GM12891 (cell line): ENCODE results near the gene RIMS1.
A peak's percentile ranks its signal among the peaks of the same experiment; 100 is the strongest.

Experiments
- DNase-seq: peaks from one replicate; pipeline ENCODE4 v3.0.0; 2011; ENCODE audit warnings: low spot score; ENCODE audit not compliant: insufficient read length
- FAIRE-seq: peaks from 2 replicates; lab custom pipeline; 2011; peaks lifted over from hg19 to GRCh38; lab: Jason Lieb, UNC
- PAX5 ChIP-seq: IDR thresholded peaks from 2 replicates; pipeline ENCODE4 v1.6.1; 2011; ENCODE audit warnings: low read length, moderate library complexity, mild to moderate bottlenecking; ENCODE audit not compliant: insufficient read depth, severe bottlenecking
- POLR2A ChIP-seq: IDR thresholded peaks from 2 replicates; pipeline ENCODE4 v1.6.1; 2011; ENCODE audit warnings: low read depth, low read length, control low read depth
- POLR2AphosphoS5 ChIP-seq: IDR thresholded peaks from 2 replicates; pipeline ENCODE4 v1.6.1; 2011; ENCODE audit warnings: low read depth, low read length, control low read depth
- POU2F2 ChIP-seq: IDR thresholded peaks from 2 replicates; pipeline ENCODE4 v1.6.1; 2011; ENCODE audit warnings: low read depth, mild to moderate bottlenecking, control low read depth, low read length, moderate library complexity
- SPI1 ChIP-seq: IDR thresholded peaks from 2 replicates; pipeline ENCODE4 v1.6.1; 2011; ENCODE audit warnings: low read depth, low read length, control low read depth
- TAF1 ChIP-seq: IDR thresholded peaks from 2 replicates; pipeline ENCODE4 v1.6.1; 2011; ENCODE audit warnings: low read depth, low read length, control low read depth

The RIMS1 gene

DNA sequence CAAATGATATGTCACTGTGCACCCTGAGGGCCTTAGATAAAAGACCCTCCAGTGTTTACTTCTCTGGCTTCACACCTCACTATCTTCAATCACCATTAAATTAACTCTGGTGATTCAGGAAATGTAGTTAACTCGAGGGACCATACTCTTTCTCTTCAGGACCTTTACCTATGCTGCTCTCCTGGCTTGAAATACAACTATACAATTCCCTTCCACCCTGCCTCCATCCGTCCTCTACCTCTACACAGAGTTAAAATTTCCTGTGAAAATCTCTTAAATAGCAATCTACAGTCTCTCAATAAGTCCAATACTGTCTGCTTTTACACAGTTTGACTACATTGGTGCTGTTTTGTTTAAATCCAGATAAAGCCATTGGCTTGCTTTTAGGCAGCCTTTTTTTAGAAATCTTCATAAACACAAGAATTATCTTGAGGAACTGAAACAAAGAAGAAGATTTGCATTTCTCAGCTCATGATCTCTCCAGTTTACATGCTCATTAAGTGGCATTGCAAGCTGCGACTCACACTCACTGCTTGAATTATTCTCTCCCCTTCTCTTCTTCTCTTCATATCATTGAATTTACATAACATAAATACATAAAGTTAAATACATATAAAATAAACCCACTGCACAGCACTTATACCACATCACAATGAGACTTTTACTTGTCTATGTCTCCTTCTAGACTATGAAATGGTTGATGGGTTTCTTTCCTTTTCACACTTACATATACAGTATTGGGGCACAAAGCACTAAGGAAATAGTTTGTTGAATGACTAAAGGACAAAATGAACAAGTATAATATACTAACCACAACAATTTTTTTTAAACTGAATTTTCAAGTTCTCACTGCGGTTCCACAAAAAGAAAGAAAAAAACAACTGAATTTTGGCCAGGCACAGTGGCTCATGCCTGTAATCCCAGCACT, 496.5 kb downstream of the RIMS1 start:
- TF ChIP-seq POU2F2 (peak; percentile 82), PAX5 (no peak), TAF1 (no peak), SPI1 (peak; percentile 96)
- FAIRE-seq: peak; percentile 75

GRCh38 chr6:72386324-72386723, 500.0 kb downstream of the RIMS1 start:
- TF ChIP-seq PAX5 (no peak), POLR2A (no peak), SPI1 (no peak), POU2F2 (no peak), TAF1 (no peak), POLR2AphosphoS5 (no peak)
- FAIRE-seq (no peak), DNase-seq (no peak)

More for the DNA sequence above, 496.5 kb downstream of the RIMS1 start:
- DNase-seq: peak; percentile 12

GRCh38 chr6:72389698-72390097, 503.3 kb downstream of the RIMS1 start:
- no peak for FAIRE-seq
- TF ChIP-seq POLR2A (no peak), POU2F2 (no peak), SPI1 (no peak), POLR2AphosphoS5 (no peak), TAF1 (no peak), PAX5 (no peak)
- DNase-seq: no peak

GRCh38 chr6:72390548-72390947, 504.2 kb downstream of the RIMS1 start:
- DNase-seq (no peak), FAIRE-seq (no peak)
- TF ChIP-seq POLR2A (no peak), TAF1 (no peak), PAX5 (no peak), POLR2AphosphoS5 (no peak), POU2F2 (no peak), SPI1 (no peak)

- TF ChIP-seq POLR2A (no peak), POU2F2 (no peak), TAF1 (no peak), SPI1 (no peak), POLR2AphosphoS5 (no peak), PAX5 (no peak)
- DNase-seq: no peak
- no peak for FAIRE-seq
Measured at GRCh38 chr6:72401865-72402264, 515.5 kb downstream of the RIMS1 start.

GRCh38 chr6:72403413-72403812, 517.1 kb downstream of the RIMS1 start:
- FAIRE-seq: no peak
- no peak for DNase-seq
- TF ChIP-seq POLR2A: no peak
- no peak for TF ChIP-seq POU2F2
- no peak for TF ChIP-seq POLR2AphosphoS5
- no peak for TF ChIP-seq PAX5
- no peak for TF ChIP-seq TAF1
- no peak for TF ChIP-seq SPI1

DNA sequence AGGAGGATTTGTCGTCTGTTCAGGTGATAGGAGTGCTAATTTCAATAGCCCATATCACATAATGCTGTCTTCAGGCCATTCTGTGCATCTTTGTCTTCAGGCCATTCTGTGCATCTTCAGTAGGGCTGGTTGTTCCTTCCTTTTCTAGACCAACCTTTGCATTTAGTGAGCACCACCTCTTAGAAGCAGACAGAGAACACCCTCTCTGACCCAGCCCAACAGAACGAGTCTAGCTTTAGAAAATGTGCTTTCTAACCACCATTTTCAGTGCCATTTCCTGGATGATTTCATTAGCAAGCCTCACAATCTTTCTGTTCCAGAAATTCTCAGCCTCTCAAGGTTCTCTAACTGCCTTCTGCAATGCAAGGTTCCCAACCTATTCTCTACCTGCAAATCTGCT, 520.2 kb downstream of the RIMS1 start:
- FAIRE-seq: no peak
- TF ChIP-seq POU2F2 (no peak), TAF1 (no peak), SPI1 (no peak), POLR2AphosphoS5 (no peak), PAX5 (no peak), POLR2A (no peak)
- no peak for DNase-seq

GRCh38 chr6:72410769-72411168, 524.4 kb downstream of the RIMS1 start:
- no peak for TF ChIP-seq POLR2AphosphoS5
- no peak for TF ChIP-seq PAX5
- no peak for TF ChIP-seq SPI1
- TF ChIP-seq POU2F2: no peak
- DNase-seq (no peak), FAIRE-seq (no peak)

DNA sequence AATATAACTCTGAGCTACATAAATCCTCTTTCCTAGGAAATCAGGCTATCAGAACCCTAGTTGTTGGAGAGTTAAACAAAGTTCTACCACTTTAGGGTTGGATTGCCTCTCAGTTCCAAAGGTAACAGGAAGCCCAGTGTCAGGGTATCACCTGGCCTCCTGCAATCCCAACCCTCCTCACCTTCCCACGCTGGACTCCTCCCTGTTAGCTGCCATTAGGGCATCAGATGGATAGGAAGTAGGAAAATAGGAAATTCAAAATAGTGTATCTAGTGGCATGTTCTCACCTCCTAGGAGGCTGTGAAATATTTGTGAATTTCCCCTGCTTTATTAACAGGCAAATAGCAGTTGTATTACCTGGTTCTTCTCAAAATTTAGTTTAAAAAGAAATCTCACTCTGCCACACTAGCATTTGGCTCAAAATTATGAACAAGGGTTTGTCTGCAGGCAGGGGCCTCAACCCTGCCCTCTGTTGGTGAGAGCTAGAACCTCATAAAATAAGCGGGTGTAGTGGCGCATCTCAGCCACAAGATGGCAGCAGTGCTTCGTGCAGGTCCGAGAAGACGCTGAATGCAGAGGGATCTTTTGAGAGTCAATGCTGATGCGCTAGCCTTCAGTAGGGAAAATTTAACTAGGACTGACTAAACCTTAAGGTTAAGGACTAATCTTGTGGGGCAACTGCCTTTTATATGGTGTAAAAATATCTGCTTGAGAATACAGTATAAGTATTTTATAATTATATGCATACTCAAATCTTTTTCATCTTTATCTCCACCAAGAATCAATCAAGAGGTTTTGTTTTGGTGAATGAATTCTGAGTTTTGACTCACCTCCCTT, 525.7 kb downstream of the RIMS1 start:
- FAIRE-seq: peak; percentile 98
- TF ChIP-seq TAF1 (no peak), POU2F2 (peak; percentile 77; the same call in 1 of the 2 replicates)
- DNase-seq: peak; percentile 32

DNA sequence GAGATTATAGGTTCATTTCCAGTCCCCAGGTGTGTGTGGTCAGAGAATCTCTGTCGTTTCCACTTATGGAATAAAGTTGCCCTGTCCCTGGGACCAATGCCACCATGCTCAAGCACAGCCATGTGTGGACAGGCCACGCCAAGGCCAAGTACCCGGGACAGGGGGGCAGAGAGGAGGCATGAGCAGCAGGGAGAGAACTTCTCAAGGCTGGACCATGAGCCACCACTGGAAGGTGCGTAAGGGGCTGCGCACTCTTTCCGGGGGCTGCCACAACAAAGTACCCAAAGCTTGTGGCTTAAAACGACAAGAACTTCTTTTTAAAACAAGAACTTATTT, 526.3 kb downstream of the RIMS1 start:
- DNase-seq (no peak), FAIRE-seq (no peak)

More for the DNA sequence above, 526.3 kb downstream of the RIMS1 start:
- TF ChIP-seq POU2F2 (no peak), TAF1 (no peak), POLR2A (no peak), SPI1 (no peak), POLR2AphosphoS5 (no peak), PAX5 (no peak)
